Ectodermal cell (in vitro differentiated cells): ENCODE measurements around the gene METTL24.

Experiments
- H3K27ac ChIP-seq: 2 replicates; pipeline ENCODE4 v1.7.0; 2013; ENCODE audit warnings: mild to moderate bottlenecking, low read depth, low read length; ENCODE audit not compliant: insufficient read depth, poor library complexity, severe bottlenecking
- H3K27me3 ChIP-seq: 2 replicates; pipeline ENCODE4 v1.7.0; 2013; ENCODE audit warnings: mild to moderate bottlenecking, low read length; ENCODE audit not compliant: insufficient read depth, control insufficient read depth, poor library complexity, severe bottlenecking
- H3K36me3 ChIP-seq: one replicate; pipeline ENCODE4 v1.7.0; 2013; ENCODE audit warnings: low read length; ENCODE audit not compliant: control insufficient read depth, insufficient read depth
- H3K4me1 ChIP-seq: one replicate; pipeline ENCODE4 v1.7.0; 2013; ENCODE audit warnings: low read length; ENCODE audit not compliant: control insufficient read depth, insufficient read depth
- H3K4me3 ChIP-seq: 2 replicates; pipeline ENCODE4 v1.7.0; 2013; ENCODE audit warnings: low read depth, low read length, control low read depth; ENCODE audit not compliant: insufficient read depth
- H3K9me3 ChIP-seq: 2 replicates; pipeline ENCODE4 v1.7.0; 2013; ENCODE audit warnings: mild to moderate bottlenecking, low read length, moderate library complexity; ENCODE audit not compliant: control insufficient read depth
- WGBS, 2 experiments: methylation state at CpG; one replicate each; pipeline ENCODE4 v1.1.7; 2013; ENCODE audit warnings: missing lambda C conversion rate in 2 of 2; 5-methylcytosine and 5-hydroxymethylcytosine counted together

Gene METTL24

GRCh38 chr6:110327391-110327790, 30.8 kb downstream of the METTL24 start:
- 87 to 91% methylated on average over 3 of the region's 3 CpGs for WGBS, 2 experiments
- no peaks in the 10 kb centered on the region for H3K36me3 ChIP-seq
- no peak overlapping the region for H3K27ac ChIP-seq
- H3K27me3 ChIP-seq, result peaks cover 21% of the 10 kb centered on the region
- H3K4me1 ChIP-seq, result peaks cover 22% of the 10 kb centered on the region
- H3K4me3 ChIP-seq, result no peak overlapping the region
- H3K9me3 ChIP-seq, result no peaks in the 10 kb centered on the region

DNA sequence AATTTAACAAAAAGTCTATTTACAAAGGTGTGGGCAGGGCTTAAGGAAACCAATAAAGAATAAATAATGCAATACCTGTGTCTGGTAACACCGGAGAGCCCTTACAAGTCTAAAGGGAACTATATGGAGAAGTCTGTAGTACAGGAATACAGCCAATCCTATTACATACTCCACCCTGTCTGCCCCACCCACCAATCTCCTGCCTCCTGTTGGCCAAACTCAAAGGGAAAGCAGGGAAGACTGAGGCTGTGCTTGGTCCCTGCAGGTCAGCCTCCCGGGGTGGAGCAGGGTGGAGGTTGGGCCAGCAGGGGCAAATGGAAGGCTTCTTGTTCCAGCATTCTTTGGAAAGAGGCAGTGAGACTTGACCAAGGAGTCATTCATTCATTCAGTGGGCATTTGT, 31.5 kb downstream of the METTL24 start:
- H3K4me3 ChIP-seq, result no peak overlapping the region
- WGBS, 2 experiments, result 78 to 80% methylated on average over 1 to 2 of the region's 2 CpGs
- H3K9me3 ChIP-seq, result no peaks in the 10 kb centered on the region
- H3K27ac ChIP-seq, result no peak overlapping the region
- H3K36me3 ChIP-seq, result no peaks in the 10 kb centered on the region
- peaks cover 27% of the 10 kb centered on the region for H3K4me1 ChIP-seq
- peaks cover 21% of the 10 kb centered on the region for H3K27me3 ChIP-seq

GRCh38 chr6:110326057-110326456, 32.1 kb downstream of the METTL24 start:
- Histone ChIP-seq H3K27me3 (peaks cover 21% of the 10 kb centered on the region), H3K4me3 (no peak overlapping the region), H3K36me3 (no peaks in the 10 kb centered on the region), H3K4me1 (peaks cover 27% of the 10 kb centered on the region), H3K27ac (no peak overlapping the region), H3K9me3 (no peaks in the 10 kb centered on the region)
- WGBS, 2 experiments, result 96 to 99% methylated on average over 3 of the region's 3 CpGs

DNA sequence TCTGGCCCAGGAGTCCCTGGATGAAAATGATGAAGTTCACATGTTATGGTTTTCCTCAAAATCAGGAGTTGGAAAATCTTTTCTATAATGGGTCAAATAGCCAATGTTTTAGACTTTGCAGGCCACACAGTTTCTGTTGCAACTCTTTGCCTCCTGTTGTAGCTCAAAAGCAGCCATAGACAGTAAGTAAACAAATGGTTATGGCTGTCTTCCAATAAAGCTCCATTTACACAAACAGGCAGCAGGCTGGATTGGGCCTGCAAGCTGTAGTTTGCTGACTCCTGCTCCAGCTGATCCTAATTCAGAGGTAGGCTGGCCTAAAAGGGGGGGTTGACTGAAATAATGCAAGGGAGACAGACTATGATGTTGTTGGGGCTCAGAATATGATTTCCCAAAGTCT, 33.0 kb downstream of the METTL24 start:
- Histone ChIP-seq H3K36me3 (no peaks in the 10 kb centered on the region), H3K27ac (no peak overlapping the region), H3K4me3 (no peak overlapping the region), H3K9me3 (no peaks in the 10 kb centered on the region), H3K4me1 (peaks cover 27% of the 10 kb centered on the region), H3K27me3 (peaks cover 30% of the 10 kb centered on the region)

DNA sequence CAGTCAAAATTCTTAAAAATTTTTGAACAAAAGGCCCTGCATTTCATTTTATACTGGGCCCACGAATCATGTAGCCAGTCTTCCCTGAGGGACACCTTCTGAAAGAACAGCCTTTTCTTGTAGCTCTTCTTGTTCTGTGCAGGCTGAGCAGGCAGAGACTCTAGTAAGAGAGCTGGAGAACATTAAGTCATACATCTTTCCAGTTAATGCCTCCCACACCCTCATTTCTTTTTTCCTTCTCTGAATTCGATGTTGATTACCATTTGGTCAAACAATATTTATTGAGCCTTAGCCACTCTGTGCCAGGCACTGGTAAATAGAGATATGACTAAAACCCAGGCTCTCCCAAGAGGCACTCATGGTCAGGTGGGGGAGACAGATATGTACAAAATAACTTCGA, 33.6 kb downstream of the METTL24 start:
- Histone ChIP-seq H3K27me3 (peaks cover 27% of the 10 kb centered on the region), H3K4me1 (peaks cover 24% of the 10 kb centered on the region), H3K9me3 (no peaks in the 10 kb centered on the region), H3K4me3 (no peak overlapping the region), H3K27ac (no peak overlapping the region), H3K36me3 (no peaks in the 10 kb centered on the region)
- 90 to 98% methylated on average over 3 of the region's 3 CpGs for WGBS, 2 experiments

- Histone ChIP-seq H3K4me1 (peaks cover 20% of the 10 kb centered on the region), H3K27ac (no peak overlapping the region)
- WGBS, 2 experiments, result 79 to 80% methylated on average over 4 of the region's 4 CpGs
These were observed 34.9 kb downstream of the METTL24 start for GRCh38 chr6:110323258-110323657.

GRCh38 chr6:110322874-110323242, 35.3 kb downstream of the METTL24 start:
- H3K27me3 ChIP-seq, result peaks cover 27% of the 10 kb centered on the region
- H3K4me3 ChIP-seq, result no peak overlapping the region
- H3K4me1 ChIP-seq, result peaks cover 16% of the 10 kb centered on the region
- 16 to 25% methylated on average over 4 of the region's 4 CpGs for WGBS, 2 experiments
- H3K36me3 ChIP-seq, result no peaks in the 10 kb centered on the region
- no peak overlapping the region for H3K27ac ChIP-seq
- no peaks in the 10 kb centered on the region for H3K9me3 ChIP-seq

More at GRCh38 chr6:110323258-110323657, 34.9 kb downstream of the METTL24 start:
- no peaks in the 10 kb centered on the region for H3K36me3 ChIP-seq
- H3K27me3 ChIP-seq, result peaks cover 24% of the 10 kb centered on the region
- no peaks in the 10 kb centered on the region for H3K9me3 ChIP-seq
- no peak overlapping the region for H3K4me3 ChIP-seq

GRCh38 chr6:110322151-110322873, 35.8 kb downstream of the METTL24 start:
- Histone ChIP-seq H3K27ac (no peak overlapping the region), H3K27me3 (peaks cover 29% of the 10 kb centered on the region), H3K4me1 (peaks cover 14% of the 10 kb centered on the region), H3K9me3 (no peaks in the 10 kb centered on the region), H3K36me3 (no peaks in the 10 kb centered on the region), H3K4me3 (no peak overlapping the region)
- WGBS, 2 experiments, result 65 to 72% methylated on average over 6 of the region's 6 CpGs

GRCh38 chr6:110320307-110320706, 37.8 kb downstream of the METTL24 start:
- H3K4me1 ChIP-seq, result peaks cover 14% of the 10 kb centered on the region
- peaks cover 33% of the 10 kb centered on the region for H3K27me3 ChIP-seq
- 92 to 93% methylated on average over 7 of the region's 7 CpGs for WGBS, 2 experiments
- H3K9me3 ChIP-seq, result no peaks in the 10 kb centered on the region
- no peak overlapping the region for H3K4me3 ChIP-seq
- no peak overlapping the region for H3K27ac ChIP-seq
- no peaks in the 10 kb centered on the region for H3K36me3 ChIP-seq

DNA sequence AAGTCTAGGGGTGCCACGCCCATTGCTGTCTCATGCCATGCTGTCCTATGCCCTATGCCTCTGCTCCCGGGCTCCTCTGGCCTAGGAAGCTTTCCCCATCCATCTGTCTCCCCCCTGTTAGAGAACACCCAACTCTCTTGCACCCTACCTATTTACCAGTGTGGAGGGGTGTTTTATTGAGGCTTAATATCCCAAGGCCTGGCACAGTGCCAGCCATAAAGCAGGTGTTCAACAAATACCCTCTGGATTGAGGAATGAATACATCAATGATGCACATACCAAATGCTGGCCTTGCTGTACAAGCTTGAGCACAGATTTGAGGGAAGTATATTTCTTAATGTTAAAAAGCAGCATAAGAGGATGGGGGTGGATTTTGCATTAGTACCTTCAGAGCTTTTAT, 38.3 kb downstream of the METTL24 start:
- Histone ChIP-seq H3K4me1 (peaks cover 14% of the 10 kb centered on the region), H3K27me3 (peaks cover 33% of the 10 kb centered on the region), H3K36me3 (no peaks in the 10 kb centered on the region), H3K27ac (no peak overlapping the region), H3K4me3 (no peak overlapping the region), H3K9me3 (no peaks in the 10 kb centered on the region)
- WGBS, 2 experiments, result 82 to 94% methylated on average over 2 of the region's 2 CpGs
